GM21786 (cell line): ENCODE data around the gene DNAAF8.
"Not testable (repeated sequence)": the region's sequence is repeated elsewhere in the genome, so short reads cannot be mapped to it uniquely, and the experiment has no call there.

Experiments
- ATAC-seq: cut with Tn5 transposase; IDR thresholded peaks from one replicate; pipeline ENCODE4 v1.9.1; 2021; ENCODE audit not compliant: unreplicated experiment

DNAAF8 gene

DNA sequence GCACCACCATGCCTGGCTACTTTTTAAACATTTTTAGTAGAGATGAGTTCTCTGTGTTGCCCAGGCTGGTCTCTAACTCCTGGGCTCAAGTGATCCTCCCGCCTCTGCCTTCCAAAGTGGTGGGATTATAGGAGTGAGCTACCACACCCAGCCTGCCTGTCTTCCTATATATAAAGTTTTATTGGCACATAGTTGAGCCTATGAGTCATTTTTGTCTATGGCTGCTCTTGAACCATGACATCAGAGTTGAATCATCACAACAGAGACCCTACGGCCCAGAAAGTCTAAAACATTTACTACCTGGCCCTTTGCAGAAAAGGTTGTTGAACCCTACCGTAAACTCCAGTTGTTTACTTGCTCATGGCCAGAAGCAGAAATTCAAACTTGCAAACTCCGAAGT lies 45.9 kb downstream of the DNAAF8 start:
- ATAC-seq, result no peak

- no peak for ATAC-seq
Measured at GRCh38 chr16:4783251-4783950, 49.1 kb downstream of the DNAAF8 start.

DNA sequence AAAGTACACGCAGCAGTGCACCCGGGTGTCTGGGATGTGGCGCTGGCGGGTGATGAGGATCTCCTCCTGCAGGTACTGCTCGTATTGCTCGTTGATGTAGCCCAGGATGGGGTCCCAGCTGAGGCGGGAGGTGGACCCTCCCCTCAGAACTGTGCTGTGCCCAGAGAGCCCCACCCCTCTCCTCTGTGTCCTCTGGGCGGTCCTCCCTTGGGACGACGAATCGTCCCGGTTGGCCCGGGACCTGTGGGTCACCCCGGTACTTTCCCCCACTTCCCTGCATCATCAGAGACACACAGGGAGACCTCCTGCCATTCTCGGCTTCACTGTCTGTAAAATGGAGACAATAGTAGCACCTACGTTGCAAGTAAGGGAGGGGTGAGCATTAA lies 49.6 kb downstream of the DNAAF8 start:
- no peak for ATAC-seq

GRCh38 chr16:4784444-4784987 lies 50.2 kb downstream of the DNAAF8 start:
- ATAC-seq, result not testable (repeated sequence)

DNA sequence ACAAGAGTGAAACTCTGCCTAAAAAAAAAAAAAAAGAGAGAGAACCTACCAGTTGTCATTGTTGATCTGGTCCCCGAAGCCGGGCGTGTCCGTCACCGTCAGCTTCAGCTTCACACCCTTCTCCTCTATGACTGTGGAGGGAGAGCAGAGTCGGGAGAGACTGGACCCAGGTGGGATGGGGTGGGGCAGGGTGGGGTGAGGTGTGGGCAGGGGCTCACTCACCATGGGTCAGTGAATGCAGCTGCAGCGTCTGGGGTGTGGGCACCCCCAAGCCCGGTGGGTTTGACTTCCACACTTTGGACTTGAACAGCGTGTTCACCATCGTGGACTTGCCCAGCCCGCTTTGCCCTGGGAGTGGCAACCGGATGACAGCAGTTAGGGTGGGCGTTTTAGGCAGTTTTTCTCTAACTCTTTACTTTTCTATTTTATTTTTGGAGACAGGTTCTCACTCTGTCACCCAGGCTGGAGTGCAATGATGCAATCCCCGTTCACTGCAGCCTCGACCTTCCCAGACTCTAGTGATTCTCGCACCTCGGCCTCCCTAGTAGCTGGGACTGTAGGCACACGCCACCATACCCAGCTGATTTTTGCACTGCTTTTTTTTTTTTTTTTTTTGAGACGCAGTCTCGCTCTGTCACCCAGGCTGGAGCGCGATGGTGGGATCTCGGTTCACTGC lies 51.6 kb downstream of the DNAAF8 start:
- no peak for ATAC-seq

DNA sequence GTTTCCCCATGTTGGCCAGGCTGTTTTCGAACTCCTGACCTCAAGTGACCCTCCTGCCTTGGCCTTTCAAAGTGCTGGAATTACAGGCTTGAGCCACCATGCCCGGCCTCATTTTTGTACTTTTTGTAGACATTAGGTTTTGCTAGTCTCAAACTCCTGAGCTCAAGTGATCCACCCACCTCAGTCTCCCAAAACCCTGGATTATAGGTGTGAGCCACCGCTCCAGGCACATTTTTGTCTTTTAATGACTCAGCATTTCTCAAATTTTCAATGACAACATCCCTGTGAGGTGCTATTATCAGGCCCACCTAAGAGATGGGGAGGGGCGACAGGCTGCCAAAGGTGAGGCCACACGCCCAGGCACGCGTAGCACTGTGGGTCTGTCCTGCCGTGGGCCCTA lies 52.7 kb downstream of the DNAAF8 start:
- ATAC-seq, result no peak

- no peak for ATAC-seq
Measured at GRCh38 chr16:4787627-4788482, 53.5 kb downstream of the DNAAF8 start, which contains the start of gene SEPTIN12. Gene SEPTIN12 (minus strand): TSS chr16:4788345. CDS start chr16:4787645, 700 bp downstream.

- ATAC-seq, result no peak
Measured at GRCh38 chr16:4788489-4788889, 54.2 kb downstream of the DNAAF8 start.

DNA sequence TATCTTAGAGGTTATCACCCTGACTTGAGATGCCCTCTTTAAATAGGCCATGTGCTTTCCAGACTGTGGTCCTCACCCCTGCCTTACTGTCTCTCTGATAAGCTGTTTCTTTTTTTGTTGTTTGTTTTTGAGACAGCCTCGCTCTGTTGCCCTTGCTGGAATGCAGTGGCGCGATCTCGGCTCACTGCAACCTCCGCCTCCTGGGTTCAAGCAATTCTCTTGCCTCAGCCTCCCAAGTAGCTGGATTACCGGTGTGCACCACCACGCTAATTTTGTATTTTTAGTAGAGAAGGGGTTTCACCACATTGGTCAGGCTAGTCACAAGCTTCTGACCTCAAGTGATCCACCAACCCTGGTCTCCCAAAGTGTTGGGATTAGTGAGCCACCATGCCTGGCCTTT lies 54.6 kb downstream of the DNAAF8 start:
- ATAC-seq, result no peak

DNA sequence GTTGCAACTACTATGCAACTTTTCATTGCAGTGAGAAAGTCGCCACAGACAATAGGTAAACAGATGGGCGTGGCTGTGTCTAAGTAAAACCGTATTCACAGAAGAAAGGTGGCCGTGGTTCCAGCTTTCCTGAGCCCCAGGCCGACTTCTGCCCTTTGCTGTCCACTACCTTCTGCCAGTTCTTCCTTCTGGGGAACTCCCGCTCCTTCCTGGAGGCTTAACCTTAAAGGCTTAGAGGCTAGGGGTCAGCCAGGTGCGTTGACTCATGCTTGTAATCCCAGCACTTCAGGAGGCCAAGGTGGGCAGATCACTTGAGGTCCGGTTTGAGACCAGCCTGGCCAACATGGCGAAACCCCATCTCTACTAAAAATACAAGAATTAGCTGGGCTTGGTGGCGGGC lies 55.9 kb downstream of the DNAAF8 start:
- ATAC-seq, result no peak

- ATAC-seq, result no peak
Measured at GRCh38 chr16:4790871-4791270, 56.5 kb downstream of the DNAAF8 start.

- ATAC-seq, result no peak
Measured at GRCh38 chr16:4792951-4793513, 58.7 kb downstream of the DNAAF8 start.

DNA sequence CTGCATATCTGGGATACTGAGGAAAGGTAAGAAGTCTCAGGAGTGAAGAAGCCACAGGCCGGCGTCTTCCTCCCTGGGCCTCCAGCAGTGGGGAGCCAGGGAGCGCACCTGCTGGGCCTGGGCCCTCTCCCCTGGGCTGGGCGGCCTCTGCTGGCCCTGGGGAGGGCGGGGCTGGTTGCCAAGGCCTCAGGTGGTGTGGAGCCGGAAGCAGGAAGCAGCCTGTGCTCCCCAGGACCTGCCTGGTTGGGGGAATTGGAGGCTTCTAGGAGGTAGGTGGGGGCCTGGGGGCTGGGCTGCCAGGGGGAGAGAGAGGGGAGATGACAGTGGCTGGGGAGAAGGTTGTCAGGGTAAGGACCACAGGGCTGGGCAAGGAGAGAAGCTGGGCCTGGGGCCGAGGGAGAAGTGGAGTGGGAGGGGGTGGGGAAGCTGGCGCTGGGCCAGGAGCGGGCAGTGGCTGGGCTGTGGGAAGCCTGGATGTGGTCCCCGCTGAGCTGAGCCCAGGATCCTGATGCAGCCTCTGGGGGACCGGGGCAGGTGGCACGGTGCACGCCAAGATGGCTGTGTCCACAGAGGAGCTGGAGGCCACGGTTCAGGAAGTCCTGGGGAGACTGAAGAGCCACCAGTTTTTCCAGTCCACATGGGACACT lies 61.0 kb downstream of the DNAAF8 start, which contains the start of gene SMIM22:
Gene SMIM22 (plus strand): TSS at position 189 of the 647 bp plus-strand sequence. CDS start 366 bp downstream, at position 555.
- ATAC-seq, result no peak

DNA sequence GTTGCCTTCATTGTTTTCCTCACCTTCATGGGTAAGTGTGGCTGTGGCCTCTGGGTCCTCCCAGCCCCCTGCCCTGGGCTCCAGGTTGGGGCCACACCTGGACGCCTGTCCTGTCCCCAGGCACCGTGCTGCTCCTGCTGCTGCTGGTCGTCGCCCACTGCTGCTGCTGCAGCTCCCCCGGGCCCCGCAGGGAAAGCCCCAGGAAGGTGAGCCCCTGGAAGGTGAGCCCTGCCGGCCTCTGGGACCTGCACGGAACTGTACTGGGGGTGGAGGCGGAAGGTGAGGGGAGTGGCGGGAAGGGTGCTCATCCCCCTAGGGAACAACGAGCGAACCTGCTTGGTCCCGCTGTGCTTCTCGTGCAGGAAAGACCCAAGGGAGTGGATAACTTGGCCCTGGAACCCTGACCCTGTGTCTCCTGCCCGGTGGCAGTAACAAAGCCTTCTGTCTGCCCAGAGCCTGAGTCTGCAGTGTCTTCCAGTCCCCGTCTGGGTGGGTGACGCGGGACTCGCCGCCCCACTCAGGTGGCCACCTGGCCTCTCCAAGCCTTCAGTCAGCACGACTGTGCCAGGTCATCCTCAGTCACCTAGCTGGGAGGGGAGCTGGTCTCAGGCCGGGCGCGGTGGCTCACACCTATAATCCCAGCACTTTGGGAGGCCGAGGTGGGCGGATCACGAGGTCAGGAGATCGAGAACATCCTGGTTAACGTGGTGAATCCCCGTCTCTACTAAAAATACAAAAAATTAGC lies 61.7 kb downstream of the DNAAF8 start:
- ATAC-seq, result no peak

DNA sequence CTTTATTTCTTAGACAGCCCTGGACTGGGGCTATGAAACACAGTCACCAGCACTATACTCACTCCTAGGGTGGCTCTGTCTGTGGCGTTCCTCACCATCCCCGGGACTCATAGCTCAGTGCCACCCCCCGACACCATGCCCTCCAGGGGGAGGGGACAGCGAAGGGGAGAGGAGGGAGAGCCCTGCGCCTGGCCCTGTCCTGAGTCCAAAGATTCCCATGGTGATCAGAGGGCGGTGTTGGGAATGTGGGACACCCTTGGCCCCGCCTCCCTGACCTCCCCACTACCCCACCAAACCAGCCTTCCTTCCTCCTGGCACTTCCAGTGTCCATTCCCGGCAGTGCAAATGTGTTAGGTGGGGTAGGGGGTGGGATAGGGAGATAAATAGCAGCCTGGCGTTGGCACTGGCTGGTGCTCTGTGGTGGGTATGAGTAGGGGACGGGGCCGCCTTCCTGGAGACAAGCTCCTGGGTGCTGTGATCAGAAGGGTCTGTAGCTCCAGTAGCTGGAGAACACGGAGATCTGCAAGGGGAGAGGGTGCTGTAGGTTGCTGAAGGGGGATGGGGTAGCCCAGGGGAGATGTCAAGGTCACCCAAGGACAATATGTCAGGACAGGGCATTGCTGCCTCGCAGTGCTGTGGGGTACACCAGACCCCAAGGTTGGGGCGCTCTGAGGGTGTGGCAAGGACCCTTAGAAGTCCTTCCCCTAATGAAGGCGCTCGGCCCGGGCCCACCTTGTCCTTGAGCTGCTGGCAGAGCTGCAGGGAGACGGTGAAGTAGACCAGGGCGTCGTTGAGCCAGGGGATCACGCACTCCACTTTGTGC lies 62.9 kb downstream of the DNAAF8 start:
- ATAC-seq, result no peak

GRCh38 chr16:4797805-4798252 lies 63.5 kb downstream of the DNAAF8 start:
- ATAC-seq, result no peak

GRCh38 chr16:4798456-4798855 lies 64.1 kb downstream of the DNAAF8 start:
- no peak for ATAC-seq
